Spleen (tissue), 7 donors: Measurements from ENCODE around the gene DPH2.

Source experiments
- POLR2A ChIP-seq, 3 donors: fragments of 450-650 bp; IDR thresholded peaks; one replicate each; pipeline ENCODE4 v1.5.1; 2017; ENCODE audit warnings: antibody characterized with exemption in 3 of 3, mild to moderate bottlenecking in 1 of 3
- TF ChIP-seq, protein P1 (sequence below), 11 experiments: fragments of 200-600 bp in 7 of 11; fragments of 450-650 bp in 4 of 11; sonication (generic) in 4 of 11; IDR thresholded peaks in 8 of 11; conservative IDR thresholded peaks in 3 of 11; 1 replicate in 7 of 11; 2 replicates in 4 of 11; pipeline versions ENCODE4 v1.4.0 to v1.8.0; 2016 to 2021; ENCODE audit warnings: antibody characterized with exemption in 11 of 11, inconsistent platforms in 4 of 11, mild to moderate bottlenecking in 1 of 11
- donor health status: DM: no; HTN: no; CAD: no; lungs with moderate emphysema.
- donor health status: DM: no; HTN: no; CAD: no.
- donor health status: DM: no; HTN: no; CAD: no.

DNA sequence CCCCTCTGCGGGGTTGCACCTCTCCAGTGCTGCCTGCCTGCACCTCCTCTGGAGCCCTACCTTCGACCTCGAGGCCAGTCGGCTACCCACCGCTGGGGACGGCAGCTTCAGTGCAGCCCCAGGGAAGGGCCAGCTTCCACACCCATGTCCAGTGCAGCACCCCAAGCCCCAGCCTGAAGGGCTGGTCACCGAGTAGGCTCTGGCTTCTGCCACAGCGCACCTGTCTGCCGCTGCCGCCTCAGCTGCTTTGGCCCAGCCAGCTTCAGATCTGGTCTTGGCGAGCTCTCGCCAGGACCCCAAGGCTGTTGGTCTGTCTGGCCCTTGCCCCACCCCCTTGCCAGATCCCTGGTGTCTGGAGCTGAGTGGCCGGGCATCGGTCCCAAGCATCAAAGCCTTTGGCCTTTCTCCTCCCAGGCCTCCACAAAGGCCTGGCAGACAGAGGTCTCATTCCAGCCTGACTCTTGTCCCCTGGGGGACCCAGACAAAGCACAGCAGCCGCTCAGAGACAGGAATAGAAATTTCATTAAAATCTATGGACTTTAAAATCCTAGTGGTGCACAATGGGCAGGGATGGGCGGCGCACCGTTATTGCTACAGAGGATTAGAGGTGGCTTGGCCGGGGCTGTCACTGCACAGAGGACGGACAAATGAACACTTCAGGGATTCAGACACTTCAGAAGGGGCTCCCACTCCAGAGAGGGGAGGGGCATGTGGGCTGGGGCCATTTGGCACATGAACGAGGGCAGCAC lies 26.3 kb downstream of the DPH2 start:
- TF ChIP-seq, protein P1, sequence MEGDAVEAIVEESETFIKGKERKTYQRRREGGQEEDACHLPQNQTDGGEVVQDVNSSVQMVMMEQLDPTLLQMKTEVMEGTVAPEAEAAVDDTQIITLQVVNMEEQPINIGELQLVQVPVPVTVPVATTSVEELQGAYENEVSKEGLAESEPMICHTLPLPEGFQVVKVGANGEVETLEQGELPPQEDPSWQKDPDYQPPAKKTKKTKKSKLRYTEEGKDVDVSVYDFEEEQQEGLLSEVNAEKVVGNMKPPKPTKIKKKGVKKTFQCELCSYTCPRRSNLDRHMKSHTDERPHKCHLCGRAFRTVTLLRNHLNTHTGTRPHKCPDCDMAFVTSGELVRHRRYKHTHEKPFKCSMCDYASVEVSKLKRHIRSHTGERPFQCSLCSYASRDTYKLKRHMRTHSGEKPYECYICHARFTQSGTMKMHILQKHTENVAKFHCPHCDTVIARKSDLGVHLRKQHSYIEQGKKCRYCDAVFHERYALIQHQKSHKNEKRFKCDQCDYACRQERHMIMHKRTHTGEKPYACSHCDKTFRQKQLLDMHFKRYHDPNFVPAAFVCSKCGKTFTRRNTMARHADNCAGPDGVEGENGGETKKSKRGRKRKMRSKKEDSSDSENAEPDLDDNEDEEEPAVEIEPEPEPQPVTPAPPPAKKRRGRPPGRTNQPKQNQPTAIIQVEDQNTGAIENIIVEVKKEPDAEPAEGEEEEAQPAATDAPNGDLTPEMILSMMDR (IDR thresholded peaks at IDR 0.05 in 8 of 11, conservative IDR thresholded peaks at IDR 0.05 in 3 of 11), result no peak
- TF ChIP-seq POLR2A (IDR thresholded peaks at IDR 0.05), result no peak
